K562 (cell line): Measurements from ENCODE around the gene EML6.

Source experiments
- ATF2 ChIP-seq: sonication (generic); formaldehyde crosslinking; IDR thresholded peaks from 2 replicates; pipeline ENCODE4 v1.8.1; 2022; ENCODE audit warnings: missing genetic modification reagents
- CTCF ChIP-seq, 3 experiments: IDR thresholded peaks in 2 of 3; conservative IDR thresholded peaks in 1 of 3; 2 replicates each; pipeline ENCODE4 v1.5.1; 2011 to 2012; ENCODE audit warnings: low read length in 3 of 3, mild to moderate bottlenecking in 3 of 3, control low read depth in 2 of 3, improper control_type of control experiment in 1 of 3, inconsistent platforms in 1 of 3, low read depth in 1 of 3, mixed read lengths in 1 of 3, moderate library complexity in 1 of 3; ENCODE audit not compliant: insufficient read depth in 2 of 3
- KLF13 ChIP-seq: fragments of 450-650 bp; IDR thresholded peaks from 2 replicates; pipeline ENCODE4 v1.6.1; 2016; ENCODE audit warnings: missing genetic modification characterization, low read depth, mild to moderate bottlenecking, missing compliant biosample characterization, moderate library complexity, borderline replicate concordance
- MYBL2 ChIP-seq, 2 experiments: fragments of 450-650 bp in 1 of 2; sonication (generic) in 1 of 2; formaldehyde crosslinking in 1 of 2; IDR thresholded peaks; 2 replicates each; pipeline versions ENCODE4 v1.6.1 to v1.8.1; 2017 to 2022; ENCODE audit warnings: borderline replicate concordance in 1 of 2, inconsistent platforms in 1 of 2, low read depth in 1 of 2, mild to moderate bottlenecking in 1 of 2, missing genetic modification reagents in 1 of 2, moderate library complexity in 1 of 2
- POLR2AphosphoS5 ChIP-seq: IDR thresholded peaks from 2 replicates; pipeline ENCODE4 v1.6.1; 2011; ENCODE audit warnings: mild to moderate bottlenecking, low read depth, low read length, moderate library complexity; ENCODE audit not compliant: control insufficient read depth, insufficient read depth
- PTRF ChIP-seq: fragments of 450-650 bp; IDR thresholded peaks from 2 replicates; pipeline ENCODE4 v1.6.1; 2016; ENCODE audit warnings: mild to moderate bottlenecking, missing genetic modification characterization, missing compliant biosample characterization
- TAF1 ChIP-seq: IDR thresholded peaks from 2 replicates; pipeline ENCODE4 v1.6.1; 2011; ENCODE audit warnings: mild to moderate bottlenecking, low read length, moderate library complexity; ENCODE audit not compliant: insufficient read depth, control insufficient read depth, severe bottlenecking; ENCODE audit errors: extremely low read depth
- TEAD4 ChIP-seq, 2 experiments: sonication (generic) in 1 of 2; formaldehyde crosslinking in 1 of 2; IDR thresholded peaks; 2 replicates each; pipeline versions ENCODE4 v1.6.1 to v1.8.0; 2012 to 2022; ENCODE audit warnings: borderline replicate concordance in 1 of 2, inconsistent platforms in 1 of 2, low read length in 1 of 2, mild to moderate bottlenecking in 1 of 2, missing genetic modification reagents in 1 of 2
- ZBTB26 ChIP-seq: fragments of 450-650 bp; formaldehyde crosslinking; IDR thresholded peaks from 2 replicates; pipeline ENCODE4 v1.4.0; 2022; ENCODE audit warnings: missing genetic modification characterization
- ZC3H11A ChIP-seq: IDR thresholded peaks from 2 replicates; pipeline ENCODE4 v1.6.1; 2012; ENCODE audit warnings: low read depth, low read length, improper control_type of control experiment
- ZNF431 ChIP-seq: sonication (generic); formaldehyde crosslinking; IDR thresholded peaks from 2 replicates; pipeline ENCODE4 v1.8.0; 2022; ENCODE audit warnings: mild to moderate bottlenecking, missing genetic modification reagents
- ZNF512 ChIP-seq: IDR thresholded peaks from 2 replicates; pipeline ENCODE4 v1.6.1; 2016; ENCODE audit warnings: missing genetic modification characterization, missing compliant biosample characterization
- ZNF696 ChIP-seq: fragments of 250-450 bp; sonication (Bioruptor Pico); conservative IDR thresholded peaks from 2 replicates; pipeline ENCODE4 v1.4.0; 2020; ENCODE audit warnings: mild to moderate bottlenecking, moderate library complexity
- ZNF75A ChIP-seq: fragments of 450-650 bp; formaldehyde crosslinking; IDR thresholded peaks from 2 replicates; pipeline ENCODE4 v1.4.0; 2020; ENCODE audit warnings: mild to moderate bottlenecking

- no peak for TF ChIP-seq CTCF (IDR thresholded peaks at IDR 0.05 in 2 of 3, conservative IDR thresholded peaks at IDR 0.05 in 1 of 3; ENCODE audit: insufficient read depth in 2 of 3, low read depth in 1 of 3, low read length in 3 of 3)
- TF ChIP-seq KLF13 (tag), result no peak
- TF ChIP-seq ZNF431, result no peak
- TF ChIP-seq ZNF75A (CRISPR knock-in tag), result no peak
- TF ChIP-seq TAF1, result no peak
- no peak for TF ChIP-seq ATF2 (CRISPR knock-in tag)
- TF ChIP-seq PTRF (tag), result no peak
- TF ChIP-seq MYBL2 (IDR thresholded peaks at IDR 0.05; ENCODE audit: low read depth), result no peak
- no peak for TF ChIP-seq MYBL2 (CRISPR knock-in tag; IDR thresholded peaks at IDR 0.05; ENCODE audit: borderline replicate concordance)
- no peak for TF ChIP-seq ZC3H11A
- no peak for TF ChIP-seq ZNF512 (tag)
- TF ChIP-seq ZNF696 (CRISPR knock-in tag), result no peak
- no peak for TF ChIP-seq ZBTB26 (CRISPR knock-in tag)
- TF ChIP-seq POLR2AphosphoS5, result no peak
- TF ChIP-seq TEAD4 (IDR thresholded peaks at IDR 0.05; ENCODE audit: low read length), result no peak
- no peak for TF ChIP-seq TEAD4 (CRISPR knock-in tag; IDR thresholded peaks at IDR 0.05; ENCODE audit: borderline replicate concordance)
Observed at GRCh38 chr2:54809819-54810218, 86.4 kb downstream of the EML6 start.
